Mesendoderm (in vitro differentiated cells): ENCODE results near the gene LDLR.

Experiments used
- DNase-seq: peaks from one replicate; pipeline ENCODE4 v3.0.0; 2013
- H2AK5ac ChIP-seq: 2 replicates; pipeline ENCODE4 v1.6.1; 2013; ENCODE audit warnings: low read length, inconsistent platforms
- H2BK120ac ChIP-seq: 2 replicates; pipeline ENCODE4 v1.6.1; 2013; ENCODE audit warnings: low read depth, mild to moderate bottlenecking, low read length, moderate library complexity, mixed read lengths
- H2BK15ac ChIP-seq: replicated peaks from 2 replicates; pipeline ENCODE4 v1.6.1; 2013; ENCODE audit warnings: low read depth, mild to moderate bottlenecking, moderate library complexity
- H2BK5ac ChIP-seq: 2 replicates; pipeline ENCODE4 v1.6.1; 2013; ENCODE audit warnings: low read length, inconsistent platforms
- H3K18ac ChIP-seq: 2 replicates; pipeline ENCODE4 v1.6.1; 2013; ENCODE audit warnings: mild to moderate bottlenecking, low read length, mixed read lengths
- H3K23ac ChIP-seq: one replicate; pipeline ENCODE4 v1.6.1; 2013; ENCODE audit warnings: low read length
- H3K27ac ChIP-seq: 2 replicates; pipeline ENCODE4 v1.5.1; 2013; ENCODE audit warnings: low read depth, mild to moderate bottlenecking, inconsistent platforms, low read length, moderate library complexity
- H3K27me3 ChIP-seq: 2 replicates; pipeline ENCODE4 v1.6.1; 2013; ENCODE audit warnings: low read length, control low read depth, mild to moderate bottlenecking, inconsistent platforms; ENCODE audit not compliant: insufficient read depth, poor library complexity
- H3K36me3 ChIP-seq: 2 replicates; pipeline ENCODE4 v1.6.1; 2013; ENCODE audit warnings: low read length, inconsistent platforms; ENCODE audit not compliant: control insufficient read depth, insufficient read depth
- H3K4ac ChIP-seq: one replicate; pipeline ENCODE4 v1.6.1; 2013; ENCODE audit warnings: low read depth, mild to moderate bottlenecking, low read length, moderate library complexity
- H3K4me1 ChIP-seq: 2 replicates; pipeline ENCODE4 v1.6.1; 2013; ENCODE audit warnings: low read depth, low read length, inconsistent platforms; ENCODE audit not compliant: control insufficient read depth
- H3K4me2 ChIP-seq: 2 replicates; pipeline ENCODE4 v1.6.1; 2013; ENCODE audit warnings: low read length
- H3K4me3 ChIP-seq: 2 replicates; pipeline ENCODE4 v1.5.1; 2013; ENCODE audit warnings: mild to moderate bottlenecking, low read length
- H3K56ac ChIP-seq: one replicate; pipeline ENCODE4 v1.6.1; 2013; ENCODE audit warnings: low read length
- H3K79me1 ChIP-seq: 2 replicates; pipeline ENCODE4 v1.6.1; 2013; ENCODE audit warnings: low read length, inconsistent platforms
- H3K79me2 ChIP-seq: 2 replicates; pipeline ENCODE4 v1.6.1; 2013; ENCODE audit warnings: mild to moderate bottlenecking, low read length; ENCODE audit not compliant: control insufficient read depth, insufficient read depth
- H3K9ac ChIP-seq: 2 replicates; pipeline ENCODE4 v1.6.1; 2013; ENCODE audit warnings: low read length, inconsistent platforms
- H4K5ac ChIP-seq: one replicate; pipeline ENCODE4 v1.6.1; 2013; ENCODE audit warnings: low read length
- H4K8ac ChIP-seq: one replicate; pipeline ENCODE4 v1.6.1; 2013; ENCODE audit warnings: low read depth, mild to moderate bottlenecking, control low read depth, low read length, moderate library complexity
- WGBS: extraction: QIAGEN DNeasy Blood & Tissue Kit; methylation state at CpG from one replicate; pipeline ENCODE4 v1.1.7; 2013; ENCODE audit warnings: low lambda C conversion rate, missing lambda C conversion rate; ENCODE audit not compliant: insufficient coverage; ENCODE audit errors: extremely low coverage; 5-methylcytosine and 5-hydroxymethylcytosine counted together

Gene LDLR

DNA sequence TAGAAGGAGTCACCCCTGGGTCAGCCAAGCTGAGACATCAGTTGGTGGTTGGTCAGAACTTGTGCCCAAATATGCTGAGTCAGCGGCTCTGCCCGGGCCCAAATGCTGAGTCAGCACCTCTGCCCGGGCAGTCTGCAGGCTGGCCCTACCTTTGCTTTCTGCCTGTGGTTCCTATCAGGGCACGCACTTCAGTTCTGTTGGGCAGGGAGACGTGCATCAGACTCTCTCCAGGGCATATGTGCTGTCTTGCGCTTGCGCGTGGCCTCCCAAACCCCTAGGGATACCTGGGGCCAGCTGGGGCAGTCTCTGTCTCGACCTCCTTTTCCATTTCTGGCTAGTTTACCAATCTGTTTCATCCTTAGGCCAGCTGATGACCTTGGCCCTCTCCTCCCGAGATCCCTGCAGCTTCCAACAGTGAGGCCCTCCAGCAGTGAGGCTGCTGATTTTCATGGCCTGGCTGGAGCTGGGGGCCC lies 24.4 kb upstream of the LDLR start:
- no peaks in the 10 kb centered on the region for H3K27me3 ChIP-seq
- H3K9ac ChIP-seq = no peak overlapping the region
- DNase-seq = no peak
- no peak overlapping the region for H3K27ac ChIP-seq
- H3K79me1 ChIP-seq = no peaks in the 10 kb centered on the region
- no peak overlapping the region for H2BK120ac ChIP-seq
- no peak overlapping the region for H4K5ac ChIP-seq
- no peak overlapping the region for H3K4ac ChIP-seq
- no peak overlapping the region for H2BK15ac ChIP-seq
- H3K23ac ChIP-seq = no peak overlapping the region
- no peak overlapping the region for H2BK5ac ChIP-seq
- H2AK5ac ChIP-seq = no peak overlapping the region
- H3K56ac ChIP-seq = no peak overlapping the region
- H3K36me3 ChIP-seq = peaks cover 14% of the 10 kb centered on the region
- H3K4me2 ChIP-seq = no peak overlapping the region
- no peaks in the 10 kb centered on the region for H3K79me2 ChIP-seq
- no peak overlapping the region for H4K8ac ChIP-seq
- no peaks in the 10 kb centered on the region for H3K4me1 ChIP-seq
- no peak overlapping the region for H3K4me3 ChIP-seq
- H3K18ac ChIP-seq = no peak overlapping the region
- no CpG with 5 or more reads among the region's 10 CpGs for WGBS

DNA sequence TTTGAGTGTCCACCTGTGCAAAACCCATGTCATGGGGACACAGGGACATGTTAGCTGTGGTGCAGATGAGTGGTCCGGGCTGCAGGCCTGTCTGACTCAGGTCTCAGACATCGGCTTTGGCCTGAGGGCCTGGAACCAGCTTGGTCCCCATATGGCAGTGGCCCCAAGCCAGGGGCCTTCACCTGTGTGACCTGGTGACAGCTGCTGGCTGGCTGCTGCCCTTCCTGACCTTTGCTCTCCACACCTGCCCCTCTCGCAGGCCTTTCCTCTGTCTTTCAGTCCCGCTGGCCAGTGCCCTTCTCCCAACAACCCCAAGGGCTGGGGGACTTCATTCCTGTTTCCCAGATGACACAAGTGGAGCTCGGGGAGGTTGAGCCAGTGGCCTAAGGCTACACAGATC lies 22.9 kb upstream of the LDLR start:
- no peak overlapping the region for H3K4me2 ChIP-seq
- no peak overlapping the region for H3K4me3 ChIP-seq
- H3K9ac ChIP-seq = no peak overlapping the region
- H3K18ac ChIP-seq = no peak overlapping the region
- no peak overlapping the region for H3K56ac ChIP-seq
- no peak overlapping the region for H4K5ac ChIP-seq
- H3K79me2 ChIP-seq = no peaks in the 10 kb centered on the region
- no peak overlapping the region for H2BK15ac ChIP-seq
- no peaks in the 10 kb centered on the region for H3K79me1 ChIP-seq
- H3K23ac ChIP-seq = no peak overlapping the region
- H2AK5ac ChIP-seq = no peak overlapping the region
- WGBS = no CpG with 5 or more reads among the region's 5 CpGs
- H3K4ac ChIP-seq = no peak overlapping the region
- no peak overlapping the region for H2BK5ac ChIP-seq
- H3K27me3 ChIP-seq = no peaks in the 10 kb centered on the region
- DNase-seq = no peak
- H4K8ac ChIP-seq = no peak overlapping the region
- peaks cover 5% of the 10 kb centered on the region for H3K36me3 ChIP-seq
- no peaks in the 10 kb centered on the region for H3K4me1 ChIP-seq
- H2BK120ac ChIP-seq = no peak overlapping the region
- no peak overlapping the region for H3K27ac ChIP-seq

DNA sequence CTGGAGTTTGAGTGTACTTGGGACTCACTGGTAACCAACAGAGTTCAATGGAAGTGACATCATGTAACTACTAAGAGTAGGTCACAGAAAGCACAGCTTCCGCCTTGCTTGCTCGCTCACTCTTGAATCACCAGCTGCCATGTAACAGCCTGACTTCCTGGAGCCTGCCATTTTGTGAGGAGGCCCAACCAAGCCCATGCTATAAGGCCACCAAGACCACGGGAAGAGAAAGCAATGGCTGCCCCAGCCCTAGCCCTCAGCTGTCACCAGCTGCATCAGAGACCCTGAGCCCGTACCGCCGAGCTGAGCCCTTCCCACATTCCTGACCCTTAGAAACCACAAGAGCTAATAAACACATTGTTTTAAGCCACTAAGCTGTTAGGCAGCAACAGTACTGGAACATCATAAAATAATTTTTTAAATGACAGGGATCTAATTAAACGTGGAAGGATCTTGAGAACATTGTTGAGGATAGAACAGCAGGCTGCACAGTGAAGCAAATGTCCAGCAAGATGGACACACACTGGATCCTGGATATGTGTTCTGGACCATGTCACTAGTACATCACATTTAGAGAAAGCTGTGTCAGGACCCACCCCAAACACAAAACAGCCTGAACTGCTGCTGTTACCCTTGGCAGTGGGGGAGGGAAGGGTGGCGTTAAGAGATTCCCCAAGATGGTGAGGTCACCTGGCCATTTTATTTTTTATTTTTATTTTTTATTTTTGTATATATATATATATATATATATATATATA lies 21.7 kb upstream of the LDLR start:
- Histone ChIP-seq H4K8ac (no peak overlapping the region), H3K36me3 (peaks cover 1% of the 10 kb centered on the region), H3K27ac (no peak overlapping the region), H3K18ac (no peak overlapping the region), H2BK5ac (no peak overlapping the region), H2BK15ac (no peak overlapping the region), H3K56ac (no peak overlapping the region), H4K5ac (no peak overlapping the region), H3K79me2 (no peaks in the 10 kb centered on the region), H3K4me1 (no peaks in the 10 kb centered on the region), H3K79me1 (no peaks in the 10 kb centered on the region), H2AK5ac (no peak overlapping the region), H3K9ac (no peak overlapping the region), H3K4me2 (no peak overlapping the region), H2BK120ac (no peak overlapping the region), H3K23ac (no peak overlapping the region), H3K4me3 (no peak overlapping the region), H3K4ac (no peak overlapping the region), H3K27me3 (no peaks in the 10 kb centered on the region)
- no CpG with 5 or more reads among the region's 8 CpGs for WGBS
- DNase-seq = no peak

DNA sequence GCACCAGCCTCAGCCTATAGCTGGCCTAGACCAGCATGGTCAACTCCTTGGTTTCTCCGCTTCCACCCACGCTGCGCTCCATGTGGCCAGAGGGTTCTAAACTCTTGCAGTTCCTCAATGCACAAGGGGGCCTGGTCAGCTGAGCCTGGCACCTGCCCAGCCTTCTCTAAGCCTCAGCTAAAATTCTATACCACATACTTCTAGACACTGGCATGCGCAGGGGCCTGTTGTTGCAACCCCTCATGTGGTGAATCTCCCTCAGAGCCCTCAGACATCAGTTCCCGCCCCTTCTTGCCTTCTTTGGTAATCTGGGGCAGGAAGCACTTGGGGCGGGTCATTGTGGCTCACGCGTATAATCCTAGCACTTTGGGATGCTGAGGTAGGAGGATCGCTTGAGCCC lies 19.7 kb upstream of the LDLR start:
- no peak overlapping the region for H3K27ac ChIP-seq
- no peak overlapping the region for H3K18ac ChIP-seq
- H2AK5ac ChIP-seq = no peak overlapping the region
- no peak overlapping the region for H2BK15ac ChIP-seq
- H3K4me1 ChIP-seq = no peaks in the 10 kb centered on the region
- H2BK120ac ChIP-seq = no peak overlapping the region
- H3K4ac ChIP-seq = no peak overlapping the region
- no peak overlapping the region for H4K5ac ChIP-seq
- no peak overlapping the region for H3K4me2 ChIP-seq
- H4K8ac ChIP-seq = no peak overlapping the region
- WGBS = no CpG with 5 or more reads among the region's 9 CpGs
- H3K56ac ChIP-seq = no peak overlapping the region
- H3K79me1 ChIP-seq = no peaks in the 10 kb centered on the region
- H3K9ac ChIP-seq = no peak overlapping the region
- no peak overlapping the region for H2BK5ac ChIP-seq
- no peaks in the 10 kb centered on the region for H3K27me3 ChIP-seq
- no peak overlapping the region for H3K23ac ChIP-seq
- H3K4me3 ChIP-seq = no peak overlapping the region
- H3K36me3 ChIP-seq = peaks cover 1% of the 10 kb centered on the region
- no peaks in the 10 kb centered on the region for H3K79me2 ChIP-seq
- peak; percentile 48 for DNase-seq

DNA sequence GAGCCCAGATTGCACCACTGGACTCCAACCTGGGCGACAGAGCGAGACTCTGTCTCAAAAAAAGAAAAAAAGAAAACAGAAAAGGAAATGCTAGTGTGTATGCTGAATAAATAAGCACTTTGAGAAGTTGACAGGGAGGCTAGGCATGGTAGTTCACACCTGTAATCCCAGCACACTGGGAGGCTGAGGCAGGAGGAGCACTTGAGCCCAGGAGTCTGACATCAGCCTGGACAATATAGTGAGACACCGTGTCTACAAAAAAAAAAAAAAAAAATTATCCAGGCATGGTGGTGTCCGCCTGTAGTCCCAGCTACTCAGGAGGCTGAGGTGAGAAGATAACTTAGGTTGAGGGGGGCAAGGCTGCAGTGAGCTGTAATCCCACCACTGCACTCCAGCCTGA lies 19.1 kb upstream of the LDLR start:
- Histone ChIP-seq H2BK15ac (no peak overlapping the region), H3K56ac (no peak overlapping the region), H3K4ac (no peak overlapping the region), H3K18ac (no peak overlapping the region), H3K4me2 (no peak overlapping the region), H2AK5ac (no peak overlapping the region), H4K8ac (no peak overlapping the region), H3K27ac (no peak overlapping the region), H4K5ac (no peak overlapping the region), H3K4me3 (no peak overlapping the region), H3K4me1 (no peaks in the 10 kb centered on the region), H3K79me2 (no peaks in the 10 kb centered on the region), H3K23ac (no peak overlapping the region), H3K9ac (no peak overlapping the region), H3K36me3 (peaks cover 1% of the 10 kb centered on the region), H2BK120ac (no peak overlapping the region), H3K79me1 (no peaks in the 10 kb centered on the region), H2BK5ac (no peak overlapping the region), H3K27me3 (no peaks in the 10 kb centered on the region)
- no CpG with 5 or more reads among the region's 4 CpGs for WGBS
- DNase-seq = no peak

DNA sequence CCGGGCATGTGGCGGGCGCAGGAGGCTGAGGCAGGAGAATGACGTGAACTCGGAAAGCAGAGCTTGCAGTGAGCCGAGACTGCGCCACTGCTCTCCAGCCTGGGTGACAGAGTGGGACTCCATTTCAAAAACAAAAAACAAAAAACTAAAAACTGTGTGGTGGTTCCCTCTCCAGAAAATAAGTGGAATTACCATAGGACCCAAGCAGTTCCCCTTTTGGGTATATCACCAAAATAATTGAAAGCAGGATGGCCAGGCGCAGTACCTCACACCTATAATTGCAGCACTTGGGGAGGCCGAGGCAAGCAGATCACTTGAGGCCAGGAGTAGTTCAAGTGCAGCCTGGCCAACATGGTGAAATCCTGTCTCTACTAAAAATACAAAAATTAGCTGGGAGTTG lies 15.7 kb upstream of the LDLR start:
- Histone ChIP-seq H2BK120ac (no peak overlapping the region), H2BK15ac (no peak overlapping the region), H3K36me3 (no peaks in the 10 kb centered on the region), H3K4me1 (no peaks in the 10 kb centered on the region), H3K79me2 (no peaks in the 10 kb centered on the region), H4K5ac (no peak overlapping the region), H3K18ac (no peak overlapping the region), H2AK5ac (no peak overlapping the region), H3K56ac (no peak overlapping the region), H3K9ac (no peak overlapping the region), H3K27me3 (no peaks in the 10 kb centered on the region), H3K4me3 (no peak overlapping the region), H3K27ac (no peak overlapping the region), H3K79me1 (no peaks in the 10 kb centered on the region), H3K4me2 (no peak overlapping the region), H3K4ac (no peak overlapping the region), H2BK5ac (no peak overlapping the region), H3K23ac (no peak overlapping the region), H4K8ac (no peak overlapping the region)
- no peak for DNase-seq
- no CpG with 5 or more reads among the region's 9 CpGs for WGBS
